ENCODE results near the gene ZNF740. TPM values are rescaled to one million over a fixed set of nuclear protein-coding genes. Genes with fewer than 3 reads are reported as not detected.
A peak's percentile ranks its signal among the peaks of the same experiment; 100 is the strongest.
"Not testable (repeated sequence)": the region's sequence is repeated elsewhere in the genome, so short reads cannot be mapped to it uniquely, and the experiment has no call there.

Gene ZNF740
- total and polyA plus RNA-seq, 7 donors: 3.3 to 22.8 (median 15.7) TPM

DNA sequence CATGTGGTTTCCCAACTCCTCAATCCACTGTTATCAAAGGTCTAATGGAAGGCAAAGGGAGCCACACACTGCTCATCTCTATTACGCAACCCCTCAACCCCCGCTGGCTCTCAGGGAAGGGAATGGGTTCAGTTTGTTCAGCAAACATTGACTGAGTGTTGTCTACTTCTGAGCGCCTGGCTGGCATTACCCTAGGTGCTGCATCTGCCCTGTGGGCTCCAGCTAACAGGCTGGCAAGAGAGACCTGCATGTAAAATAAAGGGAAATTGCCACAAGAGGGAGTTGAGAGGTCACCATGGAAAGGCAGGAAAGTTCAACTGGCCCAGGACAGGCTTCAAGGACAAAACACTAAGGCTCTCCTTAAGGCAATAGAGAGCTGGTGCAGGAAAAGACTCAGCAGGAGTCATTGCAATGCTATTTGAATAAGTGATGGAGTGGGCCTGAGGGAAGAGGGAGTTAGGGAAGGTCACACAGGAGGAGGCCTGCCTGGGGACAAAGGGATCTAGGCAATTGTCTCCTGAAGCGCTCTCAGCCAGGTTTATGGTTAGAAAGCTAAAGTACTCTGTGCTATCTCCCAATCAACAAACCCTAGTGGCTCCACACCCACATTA, 5.5 kb upstream of the ZNF740 start:
- ATAC-seq (no peak), DNase-seq (no peak)
- Histone ChIP-seq H3K9me3 (no peaks in the 10 kb centered on the region), H3K4me3 (no peak overlapping the region), H3K36me3 (ENCODE audit: insufficient read depth in 1 of 2, low read depth in 1 of 2) (peaks cover 0 to 26% of the 10 kb centered on the region in 2 donors), H3K27me3 (ENCODE audit: insufficient read depth in 3 of 3, low read length in 2 of 3) (no peaks in the 10 kb centered on the region), H3K4me1 (peaks cover 8% of the 10 kb centered on the region), H3K27ac (no peak overlapping the region)
- TF ChIP-seq, protein P1, sequence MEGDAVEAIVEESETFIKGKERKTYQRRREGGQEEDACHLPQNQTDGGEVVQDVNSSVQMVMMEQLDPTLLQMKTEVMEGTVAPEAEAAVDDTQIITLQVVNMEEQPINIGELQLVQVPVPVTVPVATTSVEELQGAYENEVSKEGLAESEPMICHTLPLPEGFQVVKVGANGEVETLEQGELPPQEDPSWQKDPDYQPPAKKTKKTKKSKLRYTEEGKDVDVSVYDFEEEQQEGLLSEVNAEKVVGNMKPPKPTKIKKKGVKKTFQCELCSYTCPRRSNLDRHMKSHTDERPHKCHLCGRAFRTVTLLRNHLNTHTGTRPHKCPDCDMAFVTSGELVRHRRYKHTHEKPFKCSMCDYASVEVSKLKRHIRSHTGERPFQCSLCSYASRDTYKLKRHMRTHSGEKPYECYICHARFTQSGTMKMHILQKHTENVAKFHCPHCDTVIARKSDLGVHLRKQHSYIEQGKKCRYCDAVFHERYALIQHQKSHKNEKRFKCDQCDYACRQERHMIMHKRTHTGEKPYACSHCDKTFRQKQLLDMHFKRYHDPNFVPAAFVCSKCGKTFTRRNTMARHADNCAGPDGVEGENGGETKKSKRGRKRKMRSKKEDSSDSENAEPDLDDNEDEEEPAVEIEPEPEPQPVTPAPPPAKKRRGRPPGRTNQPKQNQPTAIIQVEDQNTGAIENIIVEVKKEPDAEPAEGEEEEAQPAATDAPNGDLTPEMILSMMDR (IDR thresholded peaks at IDR 0.05): no peak
- intact Hi-C loops (cut with DNase I): no loop called here
- WGBS, 3 donors: 85 to 91% (median 86%) methylated on average over 4 of the region's 4 CpGs

DNA sequence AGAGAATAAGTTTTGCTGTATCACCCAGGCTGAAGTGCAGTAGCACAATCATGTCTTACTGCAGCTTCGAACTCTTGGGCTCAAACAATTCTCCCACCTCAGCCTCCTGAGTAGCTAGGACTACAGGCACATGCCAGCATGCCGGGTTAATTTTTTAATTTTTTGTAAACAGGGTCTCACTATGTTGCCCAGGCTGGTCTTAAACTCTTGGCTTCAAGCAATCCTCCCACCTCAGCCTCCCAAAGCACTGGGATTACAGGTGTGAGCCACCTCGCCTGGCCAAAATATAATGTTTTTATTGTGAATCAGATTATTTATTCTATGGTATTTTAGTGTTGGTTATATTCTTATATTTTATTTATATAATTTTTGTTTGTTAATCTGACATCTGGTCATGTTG, 3.8 kb upstream of the ZNF740 start:
- no peaks in the 10 kb centered on the region for H3K9me3 ChIP-seq
- DNase-seq (no peak), ATAC-seq (no peak)
- whole genome bisulfite sequencing, 3 donors: 96 to 98% (median 97%) methylated on average over 3 of the region's 3 CpGs
- peaks cover 12% of the 10 kb centered on the region for H3K4me1 ChIP-seq
- H3K27me3 ChIP-seq (ENCODE audit: insufficient read depth in 3 of 3, low read length in 2 of 3): no peaks in the 10 kb centered on the region
- TF ChIP-seq, protein P1 (IDR thresholded peaks at IDR 0.05): no peak
- H3K27ac ChIP-seq: no peak overlapping the region
- H3K36me3 ChIP-seq (ENCODE audit: insufficient read depth in 1 of 2, low read depth in 1 of 2): peaks cover 0 to 14% of the 10 kb centered on the region in 2 donors
- intact Hi-C loops (cut with DNase I): no loop called here
- H3K4me3 ChIP-seq: no peak overlapping the region

DNA sequence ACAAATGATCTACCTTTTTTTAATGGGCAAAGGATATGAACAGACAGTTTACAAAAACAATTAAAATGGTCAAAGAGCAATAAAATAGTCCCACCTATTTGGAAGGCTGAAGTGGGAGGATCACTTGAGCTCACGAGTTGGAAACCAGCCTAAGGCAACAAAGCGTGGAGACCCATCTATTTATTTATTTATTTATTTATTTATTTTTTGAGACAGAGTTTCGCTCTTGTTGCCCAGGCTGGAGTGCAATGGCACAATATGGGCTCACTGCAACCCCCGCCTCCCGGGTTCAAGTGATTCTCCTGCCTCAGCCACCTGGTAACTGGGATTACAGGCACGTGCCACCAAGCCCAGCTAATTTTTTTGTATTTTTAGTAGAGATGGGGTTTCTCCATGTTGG, 3.1 kb upstream of the ZNF740 start:
- H3K4me3 ChIP-seq; H3K27me3 ChIP-seq (ENCODE audit: insufficient read depth in 3 of 3, low read length in 2 of 3); H3K27ac ChIP-seq; H3K9me3 ChIP-seq; intact Hi-C loops (cut with DNase I); ATAC-seq; DNase-seq: not testable (repeated sequence)
- H3K4me1 ChIP-seq: peaks cover 19% of the 10 kb centered on the region
- 91 to 95% (median 91%) methylated on average over 6 of the region's 6 CpGs for WGBS, 3 donors
- H3K36me3 ChIP-seq (ENCODE audit: insufficient read depth in 1 of 2, low read depth in 1 of 2): peaks cover 0 to 14% of the 10 kb centered on the region in 2 donors

DNA sequence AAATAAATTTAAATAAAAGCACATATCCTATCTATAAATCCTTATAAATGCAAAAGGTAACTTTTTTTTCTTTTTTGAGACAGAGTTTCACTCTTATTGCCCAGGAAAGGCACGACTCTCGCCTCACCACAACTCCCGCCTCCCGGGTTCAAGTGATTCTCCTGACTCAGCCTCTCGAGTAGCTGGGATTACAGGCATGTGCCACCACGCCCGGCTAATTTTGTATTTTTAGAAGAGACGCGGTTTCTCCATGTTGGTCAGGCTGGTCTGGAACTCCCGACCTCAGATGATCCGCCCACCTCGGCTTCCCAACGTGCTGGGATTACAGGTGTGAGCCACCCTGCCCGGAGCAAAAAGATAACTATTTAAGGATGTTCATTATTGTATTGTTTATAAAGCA, 1.7 kb upstream of the ZNF740 start:
- Histone ChIP-seq H3K4me1 (peaks cover 33% of the 10 kb centered on the region), H3K36me3 (ENCODE audit: insufficient read depth in 1 of 2, low read depth in 1 of 2) (peaks cover 0 to 23% of the 10 kb centered on the region in 2 donors), H3K27ac (peak overlapping the region; percentile 92)
- H3K27me3 ChIP-seq (ENCODE audit: insufficient read depth in 3 of 3, low read length in 2 of 3); H3K4me3 ChIP-seq; DNase-seq; intact Hi-C loops (cut with DNase I); ATAC-seq; H3K9me3 ChIP-seq: not testable (repeated sequence)
- 92 to 96% (median 95%) methylated on average over 14 of the region's 14 CpGs for WGBS, 3 donors

DNA sequence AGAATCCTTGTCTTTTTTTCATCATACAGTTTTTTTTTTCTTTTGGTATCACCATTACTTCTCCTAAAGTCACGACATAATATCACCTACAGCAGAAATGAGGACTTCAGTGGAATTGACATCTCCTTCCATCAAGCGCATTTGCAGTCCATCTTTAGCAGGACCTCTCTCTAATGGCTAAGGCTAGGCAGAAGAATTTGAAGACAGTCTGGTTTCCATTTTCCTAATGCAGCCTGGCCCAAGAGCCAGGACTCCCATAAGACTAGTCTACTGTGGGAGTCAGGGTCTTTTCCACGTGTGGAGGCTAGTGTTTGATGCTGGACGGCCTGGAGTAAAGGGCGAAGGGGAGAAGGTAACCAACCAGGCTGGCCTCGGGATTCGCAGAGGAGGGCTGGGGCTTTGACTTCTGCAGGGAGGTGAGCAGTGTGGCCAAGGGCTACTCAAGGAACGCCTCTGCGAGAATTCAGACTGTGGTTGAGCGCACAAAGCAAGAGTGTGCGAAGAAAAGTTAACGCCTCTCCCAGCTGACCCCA, 769 bp upstream of the ZNF740 start:
- Histone ChIP-seq H3K4me1 (peaks cover 37% of the 10 kb centered on the region), H3K27me3 (ENCODE audit: insufficient read depth in 3 of 3, low read length in 2 of 3) (no peaks in the 10 kb centered on the region), H3K4me3 (peak overlapping the region; percentile 77), H3K9me3 (no peaks in the 10 kb centered on the region), H3K27ac (peak overlapping the region; percentile 92), H3K36me3 (ENCODE audit: insufficient read depth in 1 of 2, low read depth in 1 of 2) (peaks cover 0 to 31% of the 10 kb centered on the region in 2 donors)
- intact Hi-C loops (cut with DNase I): loop anchor here in 1 of 2 donors (1.0 kb wide), 1 partner anchor 10 kb away; no protein-coding TSS in a partner anchor
- WGBS, 3 donors: 11 to 16% (median 13%) methylated on average over 12 of the region's 12 CpGs
- DNase-seq: no peak
- TF ChIP-seq, protein P1 (IDR thresholded peaks at IDR 0.05): no peak
- ATAC-seq: peak; percentile 5 to 29 (median 27)
